K562 (cell line): ENCODE results near the gene ABCA3. TPM values are rescaled to one million over a fixed set of nuclear protein-coding genes. Genes with fewer than 3 reads are reported as not detected.

ENCODE experiments used
- CBX2 ChIP-seq: fragments of 200-600 bp; sonication (generic); IDR thresholded peaks from one replicate; pipeline ENCODE4 v1.6.1; 2012; ENCODE audit warnings: mild to moderate bottlenecking, low read length, inconsistent platforms; ENCODE audit not compliant: insufficient read depth, poor library complexity, severe bottlenecking
- ESRRA ChIP-seq: fragments of 450-650 bp; IDR thresholded peaks from 2 replicates; pipeline ENCODE4 v1.6.1; 2014; ENCODE audit warnings: low read depth, mild to moderate bottlenecking, moderate library complexity, borderline replicate concordance
- HCFC1 ChIP-seq: IDR thresholded peaks from 2 replicates; pipeline ENCODE4 v1.6.1; 2012; ENCODE audit warnings: low read depth, low read length, improper control_type of control experiment
- HDAC2 ChIP-seq: fragments of 450-650 bp; IDR thresholded peaks from 2 replicates; pipeline ENCODE4 v1.6.1; 2016; ENCODE audit warnings: mild to moderate bottlenecking
- HEY1 ChIP-seq: fragments of 250-450 bp; sonication (Bioruptor Pico); IDR thresholded peaks from 2 replicates; pipeline ENCODE4 v1.5.0; 2020; ENCODE audit warnings: mild to moderate bottlenecking, moderate library complexity, borderline replicate concordance
- MGA ChIP-seq: fragments of 450-650 bp; IDR thresholded peaks from 2 replicates; pipeline ENCODE4 v1.6.1; 2016; ENCODE audit warnings: mild to moderate bottlenecking, moderate library complexity
- NELFE ChIP-seq: IDR thresholded peaks from 2 replicates; pipeline ENCODE4 v1.6.1; 2011; ENCODE audit warnings: mild to moderate bottlenecking; ENCODE audit not compliant: insufficient read depth, insufficient read length
- PCBP2 ChIP-seq: fragments of 200-400 bp; formaldehyde crosslinking; IDR thresholded peaks from 2 replicates; pipeline ENCODE4 v1.6.1; 2018; ENCODE audit warnings: low read length, low read depth, mild to moderate bottlenecking, moderate library complexity; ENCODE audit not compliant: poor library complexity, severe bottlenecking
- RAD21 ChIP-seq, 2 experiments: fragments of 250-450 bp in 1 of 2; fragments of 450-650 bp in 1 of 2; sonication (Bioruptor Pico) in 1 of 2; formaldehyde crosslinking in 1 of 2; IDR thresholded peaks in 1 of 2; conservative IDR thresholded peaks in 1 of 2; 2 replicates each; pipeline versions ENCODE4 v1.4.0 to v1.8.0; 2020 to 2022; ENCODE audit warnings: mild to moderate bottlenecking in 2 of 2, moderate library complexity in 1 of 2
- SMC3 ChIP-seq: conservative IDR thresholded peaks from 2 replicates; pipeline ENCODE4 v1.6.1; 2011; ENCODE audit warnings: low read depth, low read length, improper control_type of control experiment; ENCODE audit not compliant: insufficient read depth
- ZFP36 ChIP-seq: fragments of 150-350 bp; IDR thresholded peaks from 2 replicates; pipeline ENCODE4 v1.6.1; 2018; ENCODE audit warnings: low read length, low read depth; ENCODE audit not compliant: partially characterized antibody
- ZNF23 ChIP-seq: fragments of 250-450 bp; sonication (Bioruptor Pico); IDR thresholded peaks from 2 replicates; pipeline ENCODE4 v1.4.0; 2020; ENCODE audit warnings: mild to moderate bottlenecking
- ZNF280A ChIP-seq: fragments of 450-650 bp; IDR thresholded peaks from 2 replicates; pipeline ENCODE4 v1.6.1; 2018; ENCODE audit warnings: mild to moderate bottlenecking, low read depth; ENCODE audit not compliant: partially characterized antibody
- ZNF79 ChIP-seq: fragments of 250-450 bp; sonication (Bioruptor Pico); IDR thresholded peaks from 2 replicates; pipeline ENCODE4 v1.4.0; 2020; ENCODE audit warnings: low read depth, mild to moderate bottlenecking, moderate library complexity
- polyA plus RNA-seq, 8 experiments: library from polyadenylated mRNA; depleted of rRNA in 4 of 8; stranded (reverse) in 5 of 8; unstranded in 3 of 8; fragments of >200 nt; fragmentation: Nextera tagmentation in 2 of 8; fragmentation: Illumina TruSeq in 1 of 8; extraction: Ambion mirVana in 2 of 8; extraction: Trizol in 1 of 8; gene quantifications; 2 replicates each; pipeline versions ENCODE4 v1.2.1 to v1.2.3, GENCODE V29; 2011 to 2014; ENCODE audit warnings: inconsistent platforms in 1 of 8, missing spikeins in 1 of 8
- total RNA-seq, 7 experiments: library from RNA; depleted of rRNA in 6 of 7; stranded (reverse); fragments of >200 nt in 6 of 7; fragmentation: Illumina TruSeq in 2 of 7; extraction: Trizol in 2 of 7; gene quantifications; 2 replicates each; pipeline versions ENCODE4 v1.2.1 to v1.2.3, GENCODE V29; 2011 to 2021; ENCODE audit warnings: low replicate concordance in 1 of 7

ABCA3 gene
- total and polyA plus RNA-seq, 9 of the 15 experiments (the other 6 are each of a cell fraction or from before 2014, with no cell fraction given), result 0.66 to 23.7 (median 6.9) TPM

- TF ChIP-seq MGA, result no peak
- peak; percentile 33; the same call in 1 of the 2 replicates for TF ChIP-seq HCFC1
- no peak for TF ChIP-seq ZNF280A
- TF ChIP-seq RAD21 (CRISPR knock-in tag; conservative IDR thresholded peaks at IDR 0.05 in 1 of 2, IDR thresholded peaks at IDR 0.05 in 1 of 2), result peak; percentile 65 to 84
- TF ChIP-seq HDAC2, result no peak
- TF ChIP-seq ZNF23 (CRISPR knock-in tag), result no peak
- TF ChIP-seq PCBP2, result no peak
- no peak for TF ChIP-seq CBX2
- peak; percentile 69 for TF ChIP-seq SMC3
- TF ChIP-seq ESRRA, result peak; percentile 84
- no peak for TF ChIP-seq ZNF79 (CRISPR knock-in tag)
- TF ChIP-seq ZFP36, result no peak
- no peak for TF ChIP-seq NELFE
- no peak for TF ChIP-seq HEY1
Measured at GRCh38 chr16:2296661-2297505, 43.6 kb downstream of the ABCA3 start (continued).
